H1 (cell line): Measurements from ENCODE around the gene SCN8A. TPM values are rescaled to one million over a fixed set of nuclear protein-coding genes. Genes with fewer than 3 reads are reported as not detected.

Experiments used
- CTCF ChIA-PET: fragments of 300-600 bp; sonication (Branson Sonifier 250); formaldehyde crosslinking; loops from one replicate; lab custom pipeline; 2021; ENCODE audit not compliant: partially characterized antibody; lab: Charles Lee
- POLR2A ChIA-PET: fragments of 300-600 bp; sonication (Branson Sonifier 250); formaldehyde crosslinking; loops from one replicate; lab custom pipeline; 2021; ENCODE audit warnings: inconsistent platforms; ENCODE audit not compliant: partially characterized antibody; lab: Charles Lee
- DNase-seq, 2 experiments: peaks; one replicate each; pipeline versions ENCODE4 v3.0.0 to v3.0.0-alpha.2; 2010 to 2022; ENCODE audit warnings: low spot score in 2 of 2, low read depth in 1 of 2, mixed read lengths in 1 of 2
- FAIRE-seq: peaks from 2 replicates; lab custom pipeline; 2011; peaks lifted over from hg19 to GRCh38; lab: Jason Lieb, UNC
- H2AFZ ChIP-seq: 2 replicates; pipeline ENCODE4 v1.8.1; 2012; ENCODE audit warnings: low read length, inconsistent platforms
- H2AK5ac ChIP-seq: 2 replicates; pipeline ENCODE4 v1.6.1; 2013; ENCODE audit warnings: low read depth, low read length
- H2BK120ac ChIP-seq: replicated peaks from 2 replicates; pipeline ENCODE3; 2013; ENCODE audit warnings: low read depth, low read length, inconsistent platforms
- H2BK12ac ChIP-seq: 2 replicates; pipeline ENCODE4 v1.6.1; 2013; ENCODE audit warnings: low read depth, low read length
- H2BK15ac ChIP-seq: 2 replicates; pipeline ENCODE4 v1.6.1; 2013; ENCODE audit warnings: low read length
- H2BK20ac ChIP-seq: 2 replicates; pipeline ENCODE4 v1.6.1; 2013; ENCODE audit warnings: low read length
- H2BK5ac ChIP-seq: 2 replicates; pipeline ENCODE4 v1.6.1; 2013; ENCODE audit warnings: low read depth, low read length
- H3K14ac ChIP-seq: 2 replicates; pipeline ENCODE4 v1.6.1; 2013; ENCODE audit warnings: inconsistent platforms; ENCODE audit not compliant: insufficient read length
- H3K18ac ChIP-seq: 2 replicates; pipeline ENCODE4 v1.6.1; 2013; ENCODE audit warnings: low read length; ENCODE audit errors: extremely low read depth
- H3K23ac ChIP-seq: 2 replicates; pipeline ENCODE4 v1.6.1; 2013; ENCODE audit warnings: inconsistent platforms; ENCODE audit not compliant: insufficient read length
- H3K23me2 ChIP-seq: 2 replicates; pipeline ENCODE4 v1.6.1; 2013; ENCODE audit warnings: low read depth, low read length
- H3K27ac ChIP-seq: 2 replicates; pipeline ENCODE4 v1.6.1; 2011; ENCODE audit warnings: low read depth, low read length, inconsistent platforms
- H3K27me3 ChIP-seq, 4 experiments: replicated peaks in 1 of 4; 1 replicate in 1 of 4; 2 replicates in 3 of 4; pipeline versions ENCODE4 v1.6.1 to v1.8.1; 2011 to 2013; ENCODE audit warnings: low read length in 3 of 4, mild to moderate bottlenecking in 3 of 4, inconsistent platforms in 2 of 4, mixed read lengths in 2 of 4, moderate library complexity in 1 of 4; ENCODE audit not compliant: control insufficient read depth in 3 of 4, insufficient read depth in 3 of 4; ENCODE audit errors: extremely low read depth in 1 of 4
- H3K36me3 ChIP-seq, 4 experiments: 2 replicates each; pipeline versions ENCODE4 v1.6.1 to v1.8.1; 2011 to 2013; ENCODE audit warnings: mild to moderate bottlenecking in 4 of 4, low read length in 3 of 4, moderate library complexity in 2 of 4, control low read depth in 1 of 4, inconsistent platforms in 1 of 4; ENCODE audit not compliant: insufficient read depth in 4 of 4, control insufficient read depth in 2 of 4
- H3K4ac ChIP-seq: replicated peaks from 2 replicates; pipeline ENCODE3; 2013; ENCODE audit warnings: low read length, low read depth, mixed read lengths, inconsistent platforms; ENCODE audit not compliant: insufficient read length
- H3K4me1 ChIP-seq, 4 experiments: replicated peaks in 1 of 4; 1 replicate in 1 of 4; 2 replicates in 3 of 4; pipeline versions ENCODE4 v1.6.1 to v1.8.1; 2011 to 2013; ENCODE audit warnings: low read length in 3 of 4, inconsistent platforms in 2 of 4, mixed read lengths in 1 of 4; ENCODE audit not compliant: insufficient read depth in 4 of 4, control insufficient read depth in 3 of 4
- H3K4me2 ChIP-seq, 2 experiments: 2 replicates each; pipeline versions ENCODE4 v1.6.1 to v1.8.1; 2011 to 2013; ENCODE audit warnings: low read depth in 2 of 2, low read length in 2 of 2, control low read depth in 1 of 2, inconsistent platforms in 1 of 2, mild to moderate bottlenecking in 1 of 2; ENCODE audit not compliant: insufficient read depth in 1 of 2
- H3K4me3 ChIP-seq, 4 experiments: fragments of 200-600, 300-600 bp in 1 of 4; sonication (generic), shearing (Covaris generic), sonication (Bioruptor Twin) in 1 of 4; 2 replicates each; pipeline versions ENCODE4 v1.5.1 to v1.8.1; 2011 to 2016; ENCODE audit warnings: low read length in 4 of 4, low read depth in 3 of 4, control low read depth in 2 of 4, inconsistent platforms in 2 of 4, mild to moderate bottlenecking in 2 of 4, mixed read lengths in 1 of 4, moderate library complexity in 1 of 4; ENCODE audit not compliant: insufficient read depth in 2 of 4; ENCODE audit errors: extremely low read depth in 1 of 4
- H3K56ac ChIP-seq: replicated peaks from 2 replicates; pipeline ENCODE3; 2013; ENCODE audit warnings: low read depth, mild to moderate bottlenecking, mixed read lengths, low read length, inconsistent platforms; ENCODE audit not compliant: insufficient read length
- H3K79me1 ChIP-seq: 2 replicates; pipeline ENCODE4 v1.6.1; 2013; ENCODE audit warnings: low read depth, low read length, control low read depth
- H3K79me2 ChIP-seq, 2 experiments: 2 replicates each; pipeline versions ENCODE4 v1.6.1 to v1.8.1; 2012 to 2013; ENCODE audit warnings: low read length in 2 of 2, mild to moderate bottlenecking in 2 of 2, inconsistent platforms in 1 of 2; ENCODE audit not compliant: insufficient read depth in 2 of 2, control insufficient read depth in 1 of 2
- H3K9ac ChIP-seq, 4 experiments: replicated peaks in 1 of 4; 1 replicate in 1 of 4; 2 replicates in 3 of 4; pipeline versions ENCODE4 v1.6.1 to v1.8.1; 2011 to 2013; ENCODE audit warnings: low read depth in 3 of 4, low read length in 3 of 4, control low read depth in 2 of 4, mild to moderate bottlenecking in 2 of 4, moderate library complexity in 2 of 4, inconsistent platforms in 1 of 4; ENCODE audit errors: extremely low read depth in 1 of 4
- H3K9me3 ChIP-seq, 2 experiments: 2 replicates each; pipeline versions ENCODE4 v1.6.1 to v1.8.1; 2012 to 2013; ENCODE audit warnings: mild to moderate bottlenecking in 2 of 2, moderate library complexity in 2 of 2, control low read depth in 1 of 2, inconsistent platforms in 1 of 2, low read depth in 1 of 2, low read length in 1 of 2, mixed read lengths in 1 of 2; ENCODE audit not compliant: insufficient read depth in 2 of 2
- H4K20me1 ChIP-seq, 2 experiments: replicated peaks in 1 of 2; 2 replicates each; pipeline versions ENCODE3 to v1.8.1; 2011 to 2013; ENCODE audit warnings: inconsistent platforms in 2 of 2, low read length in 2 of 2, mild to moderate bottlenecking in 1 of 2; ENCODE audit not compliant: insufficient read depth in 2 of 2, control insufficient read depth in 1 of 2
- H4K5ac ChIP-seq: 2 replicates; pipeline ENCODE4 v1.6.1; 2013; ENCODE audit warnings: low read length, low read depth, mixed read lengths, inconsistent platforms; ENCODE audit not compliant: insufficient read length
- H4K8ac ChIP-seq: 2 replicates; pipeline ENCODE4 v1.8.0; 2013; ENCODE audit warnings: mild to moderate bottlenecking, moderate library complexity, low read length, inconsistent platforms; ENCODE audit not compliant: insufficient read depth; ENCODE audit errors: extremely low read depth
- H4K91ac ChIP-seq: replicated peaks from 2 replicates; pipeline ENCODE3; 2013; ENCODE audit warnings: low read length, mixed read lengths, inconsistent platforms; ENCODE audit not compliant: insufficient read length
- RXRA ChIP-seq: IDR thresholded peaks from 2 replicates; pipeline ENCODE4 v1.6.1; 2011; ENCODE audit warnings: low read depth, mild to moderate bottlenecking, low read length, moderate library complexity; ENCODE audit not compliant: insufficient read depth
- WGBS, 2 experiments: shearing (Covaris generic) in 1 of 2; methylation state at CpG; one replicate each; pipeline versions ENCODE4 v1.1.6 to v1.1.7; 2013 to 2015; ENCODE audit warnings: low lambda C conversion rate in 2 of 2, mixed read lengths in 2 of 2, inconsistent platforms in 1 of 2, low coverage in 1 of 2, missing lambda C conversion rate in 1 of 2; ENCODE audit not compliant: insufficient replicate concordance in 2 of 2, insufficient coverage in 1 of 2, insufficient read length in 1 of 2; ENCODE audit errors: extremely low coverage in 1 of 2, missing lambda C conversion rate in 1 of 2; 5-methylcytosine and 5-hydroxymethylcytosine counted together
- polyA plus RNA-seq, 7 experiments: library from polyadenylated mRNA; depleted of rRNA in 3 of 7; stranded (reverse) in 5 of 7; unstranded in 2 of 7; fragments of >200 nt in 5 of 7; fragments of 200-250 nt in 2 of 7; gene quantifications; 1 replicate in 5 of 7; 2 replicates in 1 of 7; 4 replicates in 1 of 7; pipeline versions ENCODE4 v1.2.1 to v1.2.3, GENCODE V29; 2011 to 2013; ENCODE audit warnings: missing spikeins in 2 of 7, mixed read lengths in 2 of 7
- total RNA-seq: library from RNA; stranded (reverse); fragmentation: NEBNext Ultra II Directional; extraction: Animal tissue kit (Norgen Biotek cat#: 25700); gene quantifications from 2 replicates; pipeline ENCODE4 v1.2.1, GENCODE V29; 2021

SCN8A gene
- total and polyA plus RNA-seq, 2 of the 8 experiments (the other 6 are each of a cell fraction or from before 2014, with no cell fraction given): 6.3 to 10.7 TPM

DNA sequence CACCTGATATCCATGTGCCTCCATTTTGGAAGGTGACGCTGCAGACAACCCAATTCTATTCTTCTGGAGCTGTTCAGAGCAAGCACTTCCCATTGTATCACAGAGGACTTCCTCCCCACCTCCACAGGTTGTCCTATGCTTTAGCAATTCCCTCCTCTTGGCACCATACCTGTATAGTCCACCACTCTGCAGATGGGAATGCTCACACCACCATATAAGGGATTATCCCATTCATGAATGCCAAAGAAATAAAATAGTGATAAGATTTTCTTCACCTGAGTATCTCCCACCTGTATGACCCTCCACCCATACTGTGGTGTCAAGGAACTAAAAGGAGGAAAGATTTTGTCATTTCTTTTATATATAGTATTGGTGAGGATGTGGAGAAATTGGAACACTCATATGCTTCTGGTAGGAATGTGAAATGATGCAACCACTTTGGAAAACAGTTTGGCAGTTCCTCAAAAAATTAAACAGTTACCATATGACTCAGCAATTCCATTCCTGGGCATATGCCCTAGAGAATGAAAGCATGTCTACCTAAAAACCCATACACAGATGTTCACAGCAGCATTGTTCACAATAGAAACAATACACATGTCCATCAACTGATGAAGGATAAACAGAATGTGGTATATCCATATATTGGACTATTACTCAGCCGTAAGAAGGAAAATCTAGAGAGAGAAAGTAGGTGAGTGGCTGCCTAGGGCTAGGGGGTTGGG lies 182.3 kb downstream of the SCN8A start:
- 88% methylated on average over 1 of the region's 2 CpGs; no CpG with 5 or more reads in 1 of the 2 experiments for WGBS, 2 experiments
- no peak overlapping the region for H3K4me2 ChIP-seq
- no peak for TF ChIP-seq RXRA

More for the DNA sequence above, 182.3 kb downstream of the SCN8A start:
- no peak overlapping the region for H3K23ac ChIP-seq
- no peaks in the 10 kb centered on the region for H3K23me2 ChIP-seq
- no peak overlapping the region for H2AFZ ChIP-seq
- peaks cover 2 to 4% of the 10 kb centered on the region in 2 experiments for H4K20me1 ChIP-seq
- H3K9ac ChIP-seq: no peak overlapping the region
- peaks cover 5 to 31% (median 14%) of the 10 kb centered on the region in 4 experiments; a peak in 5 of 8 replicates for H3K36me3 ChIP-seq
- H3K4me3 ChIP-seq: no peak overlapping the region
- no peak overlapping the region for H4K5ac ChIP-seq
- no peaks in the 10 kb centered on the region for H3K79me2 ChIP-seq
- no peak overlapping the region for H3K14ac ChIP-seq
- no peaks in the 10 kb centered on the region for H3K79me1 ChIP-seq
- FAIRE-seq: no peak
- no peak overlapping the region for H3K56ac ChIP-seq
- H3K4me1 ChIP-seq: no peaks in the 10 kb centered on the region
- H3K27ac ChIP-seq: no peak overlapping the region
- H2BK15ac ChIP-seq: no peak overlapping the region
- no peak overlapping the region for H2BK120ac ChIP-seq
- H3K4ac ChIP-seq: no peak overlapping the region
- H3K9me3 ChIP-seq: no peaks in the 10 kb centered on the region
- no peak overlapping the region for H3K18ac ChIP-seq
- ChIA-PET POLR2A (no interaction called here), CTCF (interaction anchor here (0.6 to 1.8 kb wide), 2 partner anchors 13 to 96 kb away, joined by 4 to 6 read pairs; no protein-coding TSS in a partner anchor)
- no peak overlapping the region for H2BK5ac ChIP-seq
- H2BK12ac ChIP-seq: no peak overlapping the region
- no peak overlapping the region for H4K8ac ChIP-seq
- no peak overlapping the region for H4K91ac ChIP-seq
- DNase-seq: no peak
- no peak overlapping the region for H2BK20ac ChIP-seq
- no peak overlapping the region for H2AK5ac ChIP-seq
- no peaks in the 10 kb centered on the region for H3K27me3 ChIP-seq
